ENCODE data around the gene TLR8. TPM values are rescaled to one million over a fixed set of nuclear protein-coding genes. Genes with fewer than 3 reads are reported as not detected.

Gene TLR8
- total and polyA plus RNA-seq, 10 of the 15 experiments (the other 5 are each of a cell fraction or from before 2014, with no cell fraction given), result 0.04 TPM; not detected in 9

GRCh38 chrX:12881914-12882313 lies 24.5 kb upstream of the TLR8 start:
- no TSS peak for BruUV-seq (replicated peaks)
- Histone ChIP-seq H3K4me2 (ENCODE audit: control insufficient read depth, insufficient read depth) (no peak overlapping the region), H4K20me1 (ENCODE audit: control insufficient read depth, insufficient read depth) (no peaks in the 10 kb centered on the region), H3K4me3 (no peak overlapping the region), H2AFZ (ENCODE audit: control insufficient read depth, low read depth, low read length) (no peak overlapping the region), H3K27ac (ENCODE audit: control insufficient read depth, insufficient read depth) (no peak overlapping the region), H3K9me3 (replicated peaks; ENCODE audit: control insufficient read depth, insufficient read depth, low read length) (peaks cover 3% of the 10 kb centered on the region; the same call in 2 of the 3 replicates), H3K27me3 (replicated peaks in 1 of 2; ENCODE audit: control insufficient read depth in 2 of 2, insufficient read depth in 2 of 2, low read length in 1 of 2) (no peaks in the 10 kb centered on the region), H3K79me2 (ENCODE audit: control insufficient read depth, insufficient read depth, low read length) (peaks cover 4% of the 10 kb centered on the region), H3K4me1 (ENCODE audit: control insufficient read depth, insufficient read depth, low read length) (no peaks in the 10 kb centered on the region), H3K9ac (ENCODE audit: control insufficient read depth, insufficient read depth, low read length) (no peak overlapping the region), H3K36me3 (ENCODE audit: control insufficient read depth in 2 of 2, insufficient read depth in 2 of 2, low read length in 1 of 2) (peaks cover 4 to 9% of the 10 kb centered on the region in 2 experiments)
- 66% methylated on average over 2 of the region's 2 CpGs for WGBS (ENCODE audit: insufficient coverage, insufficient replicate concordance, low lambda C conversion rate, missing lambda C conversion rate)
- peak; percentile 31 for DNase-seq (ENCODE audit: low read depth, low spot score)
- peak; percentile 72 for ATAC-seq
- no peak for TF ChIP-seq TCF3 (IDR thresholded peaks at IDR 0.05; ENCODE audit: borderline replicate concordance, insufficient read depth, low read depth, low read length)
- no peak for TF ChIP-seq SRF (IDR thresholded peaks at IDR 0.05; ENCODE audit: low read depth in 2 of 2, low read length in 2 of 2)
- TF ChIP-seq NKRF (conservative IDR thresholded peaks at IDR 0.05), result no peak
- 0 out of 2 replicates have a peak, but pooled peaks have one; percentile 6 for TF ChIP-seq RUNX3 (IDR thresholded peaks at IDR 0.05; ENCODE audit: low read length)
- no peak for TF ChIP-seq SMAD1 (IDR thresholded peaks at IDR 0.05; ENCODE audit: low read depth, partially characterized antibody)
- no peak for TF ChIP-seq CBFB (IDR thresholded peaks at IDR 0.05; ENCODE audit: low read depth)
- no peak for TF ChIP-seq ZNF592 (IDR thresholded peaks at IDR 0.05)
- no peak for TF ChIP-seq TARDBP (IDR thresholded peaks at IDR 0.05; ENCODE audit: borderline replicate concordance)
- TF ChIP-seq EED (IDR thresholded peaks at IDR 0.05; ENCODE audit: low read depth), result no peak
- no peak for TF ChIP-seq USF2 (IDR thresholded peaks at IDR 0.05; ENCODE audit: borderline replicate concordance, low read depth, low read length)
- no peak for TF ChIP-seq CHD1 (IDR thresholded peaks at IDR 0.05; ENCODE audit: low read depth, low read length)
- TF ChIP-seq SPI1 (IDR thresholded peaks at IDR 0.05; ENCODE audit: borderline replicate concordance, insufficient read depth, low read depth, low read length), result peak; percentile 55; the same call in 1 of the 2 replicates
- TF ChIP-seq SIN3A (IDR thresholded peaks at IDR 0.05; ENCODE audit: low read depth, low read length), result no peak
- peak in 1 of 2 experiments; percentile 20; a peak in 1 of 4 replicates for TF ChIP-seq IKZF2 (IDR thresholded peaks at IDR 0.05)
- intact Hi-C loops (cut with micrococcal nuclease; ENCODE audit: unreplicated experiment) (no loop called here), in situ Hi-C loops (cut with MboI) (loop anchor here (25.0 kb wide), 1 partner anchor 2005 kb away; no protein-coding TSS in a partner anchor)
- RAD21 ChIA-PET (ENCODE audit: unreplicated experiment), result no interaction called here
- POLR2A ChIA-PET, result no interaction called here
- FAIRE-seq, result peak; percentile 59
- CTCF ChIA-PET, result no interaction called here
- SMC1A ChIA-PET (ENCODE audit: uncharacterized antibody, unreplicated experiment), result no interaction called here
